Gastrocnemius medialis (tissue), 4 donors: ENCODE results near the gene CXCL13. TPM values are rescaled to one million over a fixed set of nuclear protein-coding genes. Genes with fewer than 3 reads are reported as not detected.
A peak's percentile ranks its signal among the peaks of the same experiment; 100 is the strongest.

ENCODE experiments used
- ATAC-seq, 2 donors: fragments of 150-250 bp; one replicate each; pipeline ENCODE4 v1.9.1; 2016
- DNase-seq, 2 donors: peaks; one replicate each; pipeline ENCODE4 v3.0.0-alpha.2; 2019
- H3K27ac ChIP-seq, 4 donors: fragments of 200-600 bp; sonication (generic); 1 replicate in 1 of 4; 2 replicates in 3 of 4; pipeline ENCODE4 v1.5.1; 2016 to 2018; ENCODE audit warnings: mild to moderate bottlenecking in 2 of 4, moderate library complexity in 1 of 4
- H3K27me3 ChIP-seq, 3 donors: fragments of 200-600 bp; sonication (generic) in 2 of 3; 1 replicate in 1 of 3; 2 replicates in 2 of 3; pipeline versions ENCODE4 v1.5.1 to v1.6.0; 2016 to 2019; ENCODE audit warnings: mild to moderate bottlenecking in 1 of 3, moderate library complexity in 1 of 3
- H3K36me3 ChIP-seq, 2 donors: fragments of 200-600 bp; sonication (generic) in 1 of 2; one replicate each; pipeline ENCODE4 v1.5.1; 2017 to 2018
- H3K4me1 ChIP-seq, 2 donors: fragments of 200-600 bp; sonication (generic) in 1 of 2; one replicate each; pipeline ENCODE4 v1.5.1; 2016 to 2017; ENCODE audit warnings: mild to moderate bottlenecking in 2 of 2
- H3K4me3 ChIP-seq, 4 donors: fragments of 200-600 bp; sonication (generic) in 3 of 4; 1 replicate in 1 of 4; 2 replicates in 3 of 4; pipeline ENCODE4 v1.5.1; 2016 to 2019; ENCODE audit warnings: mild to moderate bottlenecking in 2 of 4
- H3K9me3 ChIP-seq, 3 donors: fragments of 200-600 bp; sonication (generic) in 2 of 3; 1 replicate in 1 of 3; 2 replicates in 2 of 3; pipeline ENCODE4 v1.5.1; 2016 to 2019
- CTCF ChIP-seq, 5 experiments: fragments of 450-650 bp in 3 of 5; fragments of 200-600 bp in 2 of 5; sonication (generic) in 2 of 5; IDR thresholded peaks in 4 of 5; conservative IDR thresholded peaks in 1 of 5; 1 replicate in 4 of 5; 2 replicates in 1 of 5; pipeline ENCODE4 v1.5.1; 2016 to 2019; ENCODE audit warnings: antibody characterized with exemption in 5 of 5, mild to moderate bottlenecking in 3 of 5, moderate library complexity in 3 of 5
- POLR2A ChIP-seq, 2 donors: fragments of 450-650 bp; IDR thresholded peaks; one replicate each; pipeline ENCODE4 v1.6.1; 2017; ENCODE audit warnings: antibody characterized with exemption in 2 of 2, mild to moderate bottlenecking in 2 of 2, moderate library complexity in 2 of 2
- in situ Hi-C, 4 donors: fragments of 200-750 bp; cut with MboI; loops; one replicate each; pipeline versions ENCODE4 v1.15.0 to v1.8.0; 2017; ENCODE audit warnings: low sequenced_read_pairs in 4 of 4
- intact Hi-C: fragments of 100-400 bp; cut with DNase I; formaldehyde crosslinking; loops from one replicate; pipeline ENCODE4 v1.15.1; 2023; ENCODE audit warnings: low total_unique reads
- total RNA-seq, 4 donors: library from RNA; depleted of rRNA; stranded (reverse); fragments of >200 nt; gene quantifications; one replicate each; pipeline versions ENCODE4 v1.1.0 to v1.2.3, GENCODE V29; 2016

Gene CXCL13
- total RNA-seq, 4 donors from 2014 or later: not detected

GRCh38 chr4:77599378-77599777, 6.2 kb upstream of the CXCL13 start:
- no peaks in the 10 kb centered on the region for H3K4me1 ChIP-seq
- TF ChIP-seq CTCF (IDR thresholded peaks at IDR 0.05 in 4 of 5, conservative IDR thresholded peaks at IDR 0.05 in 1 of 5) (peak in 1 of 5 experiments; percentile 18), POLR2A (IDR thresholded peaks at IDR 0.05) (no peak)
- intact Hi-C loops (no loop called here), in situ Hi-C loops (loop anchor here in 1 of 4 donors (10.0 kb wide), 1 partner anchor 205 kb away; no protein-coding TSS in a partner anchor)
- no peak overlapping the region for H3K27ac ChIP-seq
- H3K27me3 ChIP-seq: no peaks in the 10 kb centered on the region
- no peaks in the 10 kb centered on the region for H3K36me3 ChIP-seq
- no peak overlapping the region for H3K4me3 ChIP-seq
- H3K9me3 ChIP-seq: no peaks in the 10 kb centered on the region
- no peak for ATAC-seq
- no peak for DNase-seq

- H3K27me3 ChIP-seq: no peaks in the 10 kb centered on the region
- H3K27ac ChIP-seq: no peak overlapping the region
- no peaks in the 10 kb centered on the region for H3K9me3 ChIP-seq
- in situ Hi-C loops: loop anchor here in 2 of 4 donors (10.0 kb wide), 2 partner anchors 206 to 216 kb away; no protein-coding TSS in a partner anchor
- TF ChIP-seq POLR2A (IDR thresholded peaks at IDR 0.05): no peak
- TF ChIP-seq CTCF (IDR thresholded peaks at IDR 0.05 in 4 of 5, conservative IDR thresholded peaks at IDR 0.05 in 1 of 5): peak in 4 of 5 experiments; percentile 37 to 73 (median 52)
- H3K4me1 ChIP-seq: no peaks in the 10 kb centered on the region
- ATAC-seq: no peak
- intact Hi-C loops: loop anchor here (2.0 kb wide), 1 partner anchor 216 kb away; no protein-coding TSS in a partner anchor
- DNase-seq: no peak
- no peak overlapping the region for H3K4me3 ChIP-seq
- no peaks in the 10 kb centered on the region for H3K36me3 ChIP-seq
Measured at GRCh38 chr4:77600521-77601451, 4.8 kb upstream of the CXCL13 start.

- Histone ChIP-seq H3K27me3 (no peaks in the 10 kb centered on the region), H3K27ac (no peak overlapping the region), H3K4me3 (no peak overlapping the region), H3K4me1 (no peaks in the 10 kb centered on the region), H3K9me3 (no peaks in the 10 kb centered on the region), H3K36me3 (no peaks in the 10 kb centered on the region)
- intact Hi-C loops (loop anchor here (2.0 kb wide), 1 partner anchor 217 kb away; no protein-coding TSS in a partner anchor), in situ Hi-C loops (loop anchor here in 2 of 4 donors (10.0 kb wide), 2 partner anchors 207 to 217 kb away; no protein-coding TSS in a partner anchor)
- TF ChIP-seq CTCF (IDR thresholded peaks at IDR 0.05 in 4 of 5, conservative IDR thresholded peaks at IDR 0.05 in 1 of 5): no peak
- no peak for TF ChIP-seq POLR2A (IDR thresholded peaks at IDR 0.05)
- DNase-seq (no peak), ATAC-seq (no peak)
Measured at GRCh38 chr4:77601614-77602187, 3.9 kb upstream of the CXCL13 start.

- Histone ChIP-seq H3K27me3 (no peaks in the 10 kb centered on the region), H3K4me1 (no peaks in the 10 kb centered on the region), H3K27ac (no peak overlapping the region), H3K9me3 (no peaks in the 10 kb centered on the region), H3K36me3 (no peaks in the 10 kb centered on the region), H3K4me3 (no peak overlapping the region)
- ATAC-seq (no peak), DNase-seq (no peak)
- intact Hi-C loops: no loop called here
- in situ Hi-C loops: no loop called here
- TF ChIP-seq POLR2A (IDR thresholded peaks at IDR 0.05) (no peak), CTCF (IDR thresholded peaks at IDR 0.05 in 4 of 5, conservative IDR thresholded peaks at IDR 0.05 in 1 of 5) (no peak)
Measured at GRCh38 chr4:77613267-77613666, 7.6 kb downstream of the CXCL13 start.
